SK-N-SH (cell line): Measurements from ENCODE around the gene BPIFB1. TPM values are rescaled to one million over a fixed set of nuclear protein-coding genes. Genes with fewer than 3 reads are reported as not detected.

Experiments used
- CTCF ChIA-PET: fragments of 300-600, 350-600 bp; formaldehyde crosslinking; extraction: SDS; loops from one replicate; lab custom pipeline; 2021; lab: Yijun Ruan, JAX
- POLR2A ChIA-PET: fragments of 350-600 bp; sonication (Branson Sonifier 250); formaldehyde crosslinking; extraction: SDS; loops from one replicate; lab custom pipeline; 2020; ENCODE audit warnings: antibody characterized with exemption, inconsistent platforms; lab: Yijun Ruan, JAX
- DNase-seq: peaks from one replicate; pipeline ENCODE4 v3.0.0; 2012
- H2AFZ ChIP-seq: fragments of 200-600 bp; sonication (generic); 2 replicates; pipeline ENCODE4 v1.8.1; 2016; ENCODE audit warnings: antibody characterized with exemption, mild to moderate bottlenecking, low read depth
- H3F3A ChIP-seq: fragments of 200-600 bp; sonication (generic); replicated peaks from 2 replicates; pipeline ENCODE3; 2016; ENCODE audit warnings: antibody characterized with exemption, mild to moderate bottlenecking; ENCODE audit not compliant: insufficient read depth
- H3K27ac ChIP-seq, 2 experiments: fragments of 200-500 bp in 1 of 2; fragments of 200-600 bp in 1 of 2; sonication (Bioruptor generic) in 1 of 2; sonication (generic), shearing (Covaris generic) in 1 of 2; 2 replicates each; pipeline versions ENCODE4 v1.5.1 to v1.6.1; 2014 to 2016; ENCODE audit warnings: low read depth in 2 of 2, inconsistent platforms in 1 of 2, low read length in 1 of 2, mild to moderate bottlenecking in 1 of 2, mixed read lengths in 1 of 2
- H3K27me3 ChIP-seq: fragments of 200-600 bp; sonication (generic), shearing (Covaris generic); 2 replicates; pipeline ENCODE4 v1.6.1; 2016; ENCODE audit warnings: mixed run types; ENCODE audit not compliant: insufficient read depth
- H3K36me3 ChIP-seq, 2 experiments: fragments of 200-500 bp in 1 of 2; fragments of 200-600 bp in 1 of 2; sonication (Bioruptor generic) in 1 of 2; sonication (generic) in 1 of 2; replicated peaks in 1 of 2; 2 replicates each; pipeline versions ENCODE3 to v1.5.1; 2014 to 2016; ENCODE audit warnings: low read length in 1 of 2, mild to moderate bottlenecking in 1 of 2; ENCODE audit not compliant: insufficient read depth in 2 of 2, control insufficient read depth in 1 of 2
- H3K4me1 ChIP-seq, 2 experiments: fragments of 200-500 bp in 1 of 2; fragments of 200-600 bp in 1 of 2; sonication (Bioruptor generic) in 1 of 2; sonication (generic), shearing (Covaris generic) in 1 of 2; 2 replicates each; pipeline versions ENCODE4 v1.5.1 to v1.6.1; 2014 to 2016; ENCODE audit warnings: low read depth in 1 of 2, low read length in 1 of 2, mixed run types in 1 of 2; ENCODE audit not compliant: insufficient read depth in 2 of 2, control insufficient read depth in 1 of 2
- H3K4me2 ChIP-seq: fragments of 200-600 bp; sonication (generic), shearing (Covaris generic); 2 replicates; pipeline ENCODE4 v1.6.1; 2017; ENCODE audit warnings: mixed run types
- H3K4me3 ChIP-seq, 2 experiments: fragments of 200-500 bp in 1 of 2; fragments of 200-600 bp in 1 of 2; sonication (Bioruptor generic) in 1 of 2; sonication (generic), shearing (Covaris generic) in 1 of 2; 2 replicates each; pipeline versions ENCODE4 v1.5.1 to v1.8.1; 2014 to 2016; ENCODE audit warnings: low read depth in 2 of 2, inconsistent platforms in 1 of 2, low read length in 1 of 2, mild to moderate bottlenecking in 1 of 2, mixed read lengths in 1 of 2, moderate library complexity in 1 of 2
- H3K79me2 ChIP-seq: fragments of 200-600 bp; sonication (generic); 2 replicates; pipeline ENCODE4 v1.8.1; 2017; ENCODE audit warnings: mild to moderate bottlenecking; ENCODE audit not compliant: insufficient read depth
- H3K9ac ChIP-seq: fragments of 200-600 bp; sonication (generic); 2 replicates; pipeline ENCODE4 v1.6.1; 2017; ENCODE audit warnings: mixed run types
- H3K9me2 ChIP-seq: fragments of 200-600 bp; sonication (generic); 2 replicates; pipeline ENCODE4 v1.6.1; 2017; ENCODE audit warnings: mixed run types
- H3K9me3 ChIP-seq: fragments of 200-600 bp; sonication (generic); 2 replicates; pipeline ENCODE4 v1.6.1; 2017; ENCODE audit warnings: mixed run types, mild to moderate bottlenecking, moderate library complexity
- H4K20me1 ChIP-seq: fragments of 200-600 bp; sonication (generic); 2 replicates; pipeline ENCODE4 v1.6.1; 2017; ENCODE audit warnings: mild to moderate bottlenecking, mixed run types; ENCODE audit not compliant: insufficient read depth
- ELF1 ChIP-seq: IDR thresholded peaks from 2 replicates; pipeline ENCODE4 v1.4.0; 2012
- EP300 ChIP-seq, 2 experiments: IDR thresholded peaks; 2 replicates each; pipeline versions ENCODE4 v1.4.0 to v1.6.1; 2012; ENCODE audit warnings: borderline replicate concordance in 1 of 2, low read depth in 1 of 2, low read length in 1 of 2
- EZH2phosphoT487 ChIP-seq: fragments of 200-600 bp; sonication (generic); IDR thresholded peaks from 2 replicates; pipeline ENCODE4 v1.6.1; 2017; ENCODE audit warnings: low read depth, mixed run types, mild to moderate bottlenecking, antibody characterized with exemption, moderate library complexity, borderline replicate concordance
- FOSL2 ChIP-seq: IDR thresholded peaks from 2 replicates; pipeline ENCODE4 v1.4.0; 2012; ENCODE audit warnings: low read depth, mild to moderate bottlenecking, moderate library complexity, borderline replicate concordance
- FOXM1 ChIP-seq: IDR thresholded peaks from 2 replicates; pipeline ENCODE4 v1.4.0; 2012; ENCODE audit warnings: low read depth, mild to moderate bottlenecking
- GABPA ChIP-seq: IDR thresholded peaks from 2 replicates; pipeline ENCODE4 v1.4.0; 2012; ENCODE audit warnings: low read depth, mild to moderate bottlenecking
- IRF3 ChIP-seq: fragments of 150-350 bp; IDR thresholded peaks from 2 replicates; pipeline ENCODE4 v1.6.1; 2016; ENCODE audit warnings: mild to moderate bottlenecking, low read depth, low read length
- NFIC ChIP-seq: IDR thresholded peaks from 2 replicates; pipeline ENCODE4 v1.4.0; 2012; ENCODE audit warnings: borderline replicate concordance
- NRF1 ChIP-seq: IDR thresholded peaks from 2 replicates; pipeline ENCODE4 v1.6.1; 2012; ENCODE audit warnings: low read depth, mild to moderate bottlenecking, low read length
- PBX3 ChIP-seq: IDR thresholded peaks from 2 replicates; pipeline ENCODE4; 2012
- REST ChIP-seq: IDR thresholded peaks from 2 replicates; pipeline ENCODE4 v1.6.1; 2012; ENCODE audit warnings: mild to moderate bottlenecking, low read depth, low read length, moderate library complexity
- RXRA ChIP-seq: IDR thresholded peaks from 2 replicates; pipeline ENCODE4 v1.4.0; 2012; ENCODE audit warnings: low read depth, mild to moderate bottlenecking, borderline replicate concordance
- TAF1 ChIP-seq: IDR thresholded peaks from 2 replicates; pipeline ENCODE4 v1.6.1; 2012; ENCODE audit warnings: low read depth, mild to moderate bottlenecking, low read length, moderate library complexity, borderline replicate concordance
- TCF12 ChIP-seq: IDR thresholded peaks from 2 replicates; pipeline ENCODE4 v1.4.0; 2012
- TEAD4 ChIP-seq: IDR thresholded peaks from 2 replicates; pipeline ENCODE4 v1.4.0; 2012; ENCODE audit warnings: mild to moderate bottlenecking, borderline replicate concordance; ENCODE audit not compliant: insufficient read depth
- USF2 ChIP-seq: fragments of 150-350 bp; IDR thresholded peaks from 2 replicates; pipeline ENCODE4 v1.6.1; 2017; ENCODE audit warnings: antibody characterized with exemption, low read length, low read depth, borderline replicate concordance
- YY1 ChIP-seq: IDR thresholded peaks from 2 replicates; pipeline ENCODE4 v1.4.0; 2012; ENCODE audit warnings: low read depth, mild to moderate bottlenecking
- WGBS: methylation state at CpG from one replicate; pipeline ENCODE4 v1.1.6; 2017; ENCODE audit warnings: low lambda C conversion rate; 5-methylcytosine and 5-hydroxymethylcytosine counted together
- polyA plus RNA-seq, 3 experiments: library from polyadenylated mRNA; depleted of rRNA; stranded (reverse); fragments of >200 nt; gene quantifications; 2 replicates each; pipeline ENCODE4 v1.2.3, GENCODE V29; 2012
- TF ChIP-seq, protein P1 (sequence below): IDR thresholded peaks from 2 replicates; pipeline ENCODE4 v1.4.0; 2012; ENCODE audit warnings: low read depth

BPIFB1 gene
- polyA plus RNA-seq, 1 of the 3 experiments (the other 2 are of a cell fraction) = not detected

- H3F3A ChIP-seq = peaks cover 4% of the 10 kb centered on the region
- H4K20me1 ChIP-seq = no peaks in the 10 kb centered on the region
- no peaks in the 10 kb centered on the region for H3K9me3 ChIP-seq
- H3K4me2 ChIP-seq = no peak overlapping the region
- H3K27ac ChIP-seq = no peak overlapping the region
- H3K36me3 ChIP-seq = no peaks in the 10 kb centered on the region
- 27% methylated on average over 4 of the region's 4 CpGs for WGBS
- no peaks in the 10 kb centered on the region for H3K9me2 ChIP-seq
- H3K79me2 ChIP-seq = no peaks in the 10 kb centered on the region
- no peak overlapping the region for H2AFZ ChIP-seq
- H3K27me3 ChIP-seq = peaks cover 4% of the 10 kb centered on the region; the same call in 1 of the 2 replicates
- H3K9ac ChIP-seq = no peak overlapping the region
- ChIA-PET CTCF (interaction anchor here (2.2 to 3.2 kb wide), 3 partner anchors 22 to 41 kb away, joined by 8 to 34 read pairs (median 18); no protein-coding TSS in a partner anchor), POLR2A (no interaction called here)
- no peaks in the 10 kb centered on the region for H3K4me1 ChIP-seq
- TF ChIP-seq TAF1 = no peak
- no peak for TF ChIP-seq ELF1
- TF ChIP-seq TEAD4 = no peak
- no peak for TF ChIP-seq GABPA
- TF ChIP-seq, protein P1, sequence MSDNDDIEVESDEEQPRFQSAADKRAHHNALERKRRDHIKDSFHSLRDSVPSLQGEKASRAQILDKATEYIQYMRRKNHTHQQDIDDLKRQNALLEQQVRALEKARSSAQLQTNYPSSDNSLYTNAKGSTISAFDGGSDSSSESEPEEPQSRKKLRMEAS = no peak
- TF ChIP-seq RXRA = no peak
- no peak for TF ChIP-seq REST
- TF ChIP-seq NRF1 = no peak
- TF ChIP-seq FOSL2 = no peak
- no peak for TF ChIP-seq NFIC
- TF ChIP-seq PBX3 = no peak
- TF ChIP-seq YY1 = no peak
- no peak for TF ChIP-seq IRF3
- TF ChIP-seq TCF12 = no peak
- no peak for TF ChIP-seq USF2
- no peak for TF ChIP-seq EP300 (IDR thresholded peaks at IDR 0.05; ENCODE audit: borderline replicate concordance in 1 of 2, low read depth in 1 of 2, low read length in 1 of 2)
- TF ChIP-seq FOXM1 = no peak
- TF ChIP-seq EZH2phosphoT487 = no peak
- DNase-seq = no peak
- H3K4me3 ChIP-seq = no peak overlapping the region
Observed at GRCh38 chr20:33261465-33261864, 21.5 kb upstream of the BPIFB1 start.
